Colonic mucosa (tissue), 4 donors: ENCODE measurements around the gene FARP1. TPM values are rescaled to one million over a fixed set of nuclear protein-coding genes. Genes with fewer than 3 reads are reported as not detected.
A peak's percentile ranks its signal among the peaks of the same experiment; 100 is the strongest.

Experiments
- DNase-seq: peaks from one replicate; pipeline ENCODE4 v3.0.0-alpha.2; 2020
- H3K27ac ChIP-seq: fragments of 200-600 bp; one replicate; pipeline ENCODE4 v1.8.0; 2021
- H3K27me3 ChIP-seq: fragments of 200-600 bp; one replicate; pipeline ENCODE4 v1.8.0; 2021
- H3K36me3 ChIP-seq: fragments of 200-600 bp; one replicate; pipeline ENCODE4 v1.8.0; 2021
- H3K4me1 ChIP-seq: fragments of 200-600 bp; one replicate; pipeline ENCODE4 v1.8.0; 2021; ENCODE audit warnings: mild to moderate bottlenecking
- H3K4me3 ChIP-seq: fragments of 200-600 bp; one replicate; pipeline ENCODE4 v1.8.0; 2021
- H3K9ac ChIP-seq, 2 donors: one replicate each; pipeline ENCODE4 v1.7.0; 2013; ENCODE audit warnings: control low read depth in 2 of 2, low read depth in 2 of 2, low read length in 2 of 2
- H3K9me3 ChIP-seq: fragments of 200-600 bp; one replicate; pipeline ENCODE4 v1.8.0; 2021
- CTCF ChIP-seq: fragments of 200-600 bp; IDR thresholded peaks from one replicate; pipeline ENCODE4 v1.8.0; 2022; ENCODE audit warnings: antibody characterized with exemption, mild to moderate bottlenecking
- intact Hi-C: fragments of 100-400 bp; cut with DNase I; formaldehyde crosslinking; loops from one replicate; pipeline ENCODE4 v1.14.1; 2022
- total RNA-seq, 2 donors: library from RNA; stranded (reverse); fragmentation: NEBNext Ultra II Directional in 1 of 2; extraction: Animal tissue kit (Norgen Biotek cat#: 25700) in 1 of 2; gene quantifications; one replicate each; pipeline ENCODE4 v1.2.1, GENCODE V29; 2021
- donor health status: healthy.
- donor health status: DM: no; HTN: no; CAD: no.
- donor health status: DM: no; HTN: no; CAD: no.

The FARP1 gene
- total RNA-seq, 2 donors from 2014 or later: 39.1 to 53.5 TPM

DNA sequence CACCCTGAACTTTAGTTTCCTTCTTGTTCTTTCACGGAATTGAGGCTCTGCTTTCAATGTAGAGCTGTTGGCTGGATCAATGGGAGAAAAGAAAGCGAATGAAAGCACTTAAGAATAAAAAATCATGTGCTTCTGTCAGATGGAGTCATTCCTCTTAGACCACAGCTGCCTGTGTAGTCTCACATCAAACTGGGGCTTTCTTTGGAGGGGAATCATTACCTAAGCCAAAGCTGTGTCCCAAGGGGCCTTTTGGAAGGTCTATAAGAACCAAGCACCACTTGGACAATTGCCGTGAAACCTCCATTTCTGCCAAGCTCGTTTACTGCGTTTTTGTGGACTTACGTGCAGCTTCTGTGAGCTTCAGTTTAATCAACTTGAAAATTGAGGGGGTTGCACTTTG is 78.3 kb downstream of the FARP1 start:
- intact Hi-C loops: no loop called here
- H3K27ac ChIP-seq: no peak overlapping the region
- H3K4me3 ChIP-seq: no peak overlapping the region
- peaks cover 5% of the 10 kb centered on the region for H3K4me1 ChIP-seq
- DNase-seq: no peak
- H3K36me3 ChIP-seq: no peaks in the 10 kb centered on the region
- H3K9me3 ChIP-seq: no peaks in the 10 kb centered on the region
- no peak overlapping the region for H3K9ac ChIP-seq
- no peaks in the 10 kb centered on the region for H3K27me3 ChIP-seq
- no peak for TF ChIP-seq CTCF

DNA sequence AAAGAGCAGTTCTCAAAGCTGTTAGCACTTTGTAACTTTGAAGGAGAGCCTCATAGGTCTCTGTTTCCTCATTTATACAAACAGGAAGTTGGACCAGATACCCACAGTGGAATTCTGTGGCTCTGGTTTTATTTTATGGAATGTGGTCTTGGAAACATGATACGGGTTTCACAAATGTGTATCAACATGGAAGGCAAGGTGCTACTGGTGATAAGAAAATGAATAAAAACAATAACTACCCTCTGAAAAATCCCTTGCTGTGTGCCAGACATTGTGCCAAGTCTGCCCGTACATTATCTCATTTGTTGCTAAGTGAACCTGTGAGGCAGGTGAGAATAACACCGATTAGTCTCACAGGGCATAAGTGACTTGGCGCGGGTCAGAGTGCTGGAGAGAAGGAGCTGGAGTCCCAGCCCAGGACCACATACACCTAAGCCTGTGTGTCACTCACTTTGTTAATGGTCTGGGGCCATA is 79.2 kb downstream of the FARP1 start:
- no peak overlapping the region for H3K4me3 ChIP-seq
- no peaks in the 10 kb centered on the region for H3K27me3 ChIP-seq
- peaks cover 5% of the 10 kb centered on the region for H3K4me1 ChIP-seq
- no peaks in the 10 kb centered on the region for H3K9me3 ChIP-seq
- no peaks in the 10 kb centered on the region for H3K36me3 ChIP-seq
- TF ChIP-seq CTCF: no peak
- peak; percentile 29 for DNase-seq
- intact Hi-C loops: no loop called here
- no peak overlapping the region for H3K9ac ChIP-seq
- H3K27ac ChIP-seq: no peak overlapping the region

DNA sequence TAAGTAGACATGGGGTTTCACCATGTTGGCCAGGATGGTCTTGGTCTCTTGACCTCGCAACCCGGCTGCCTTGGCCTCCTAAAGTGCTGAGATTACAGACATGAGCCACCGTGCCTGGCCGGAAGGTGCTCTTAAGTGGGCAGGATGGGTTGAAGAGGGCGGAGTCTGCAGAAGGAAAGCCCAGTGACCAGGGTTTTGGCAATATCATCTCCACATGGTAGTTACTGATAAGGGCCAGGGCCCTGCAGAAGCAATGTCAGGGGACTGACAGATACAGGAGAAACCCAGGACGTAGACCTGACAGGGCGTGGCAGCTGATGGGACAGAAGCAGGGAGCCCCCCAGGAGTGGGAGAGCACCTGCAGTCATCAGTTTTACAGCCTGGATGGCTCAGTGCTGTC is 79.9 kb downstream of the FARP1 start:
- no peak for TF ChIP-seq CTCF
- intact Hi-C loops: no loop called here
- H3K9ac ChIP-seq: no peak overlapping the region
- no peaks in the 10 kb centered on the region for H3K27me3 ChIP-seq
- no peak overlapping the region for H3K27ac ChIP-seq
- H3K36me3 ChIP-seq: no peaks in the 10 kb centered on the region
- peaks cover 5% of the 10 kb centered on the region for H3K4me1 ChIP-seq
- DNase-seq: no peak
- H3K9me3 ChIP-seq: no peaks in the 10 kb centered on the region
- H3K4me3 ChIP-seq: no peak overlapping the region

- no peak for TF ChIP-seq CTCF
These were observed 80.8 kb downstream of the FARP1 start for GRCh38 chr13:98223741-98224140.

GRCh38 chr13:98224557-98224956 is 81.7 kb downstream of the FARP1 start:
- intact Hi-C loops: no loop called here
- peaks cover 5% of the 10 kb centered on the region for H3K4me1 ChIP-seq
- no peaks in the 10 kb centered on the region for H3K36me3 ChIP-seq
- DNase-seq: no peak
- no peak overlapping the region for H3K4me3 ChIP-seq
- TF ChIP-seq CTCF: no peak
- no peak overlapping the region for H3K9ac ChIP-seq
- H3K27ac ChIP-seq: no peak overlapping the region
- H3K27me3 ChIP-seq: no peaks in the 10 kb centered on the region
- no peaks in the 10 kb centered on the region for H3K9me3 ChIP-seq

More at GRCh38 chr13:98223741-98224140, 80.8 kb downstream of the FARP1 start:
- Histone ChIP-seq H3K9me3 (no peaks in the 10 kb centered on the region), H3K27me3 (no peaks in the 10 kb centered on the region), H3K9ac (no peak overlapping the region), H3K4me3 (no peak overlapping the region), H3K27ac (no peak overlapping the region), H3K4me1 (peaks cover 5% of the 10 kb centered on the region), H3K36me3 (no peaks in the 10 kb centered on the region)
- no peak for DNase-seq
- intact Hi-C loops: no loop called here
